NCI-H345 treated with DMSO at 0.1 percent for 48 hours (cell line): ENCODE results near the gene CDH22.

ENCODE experiments used
- DNase-seq: peaks from one replicate; lab custom pipeline; 2025; ENCODE audit not compliant: unreplicated experiment; lab: John Stamatoyannopoulos, UW

The CDH22 gene

GRCh38 chr20:46249671-46250070 lies 58.6 kb downstream of the CDH22 start:
- no peak for DNase-seq

GRCh38 chr20:46246559-46246958 lies 61.7 kb downstream of the CDH22 start:
- DNase-seq = peak; percentile 64

- DNase-seq = no peak
These were observed 64.3 kb downstream of the CDH22 start for GRCh38 chr20:46243707-46244628.

- no peak for DNase-seq
These were observed 65.9 kb downstream of the CDH22 start for GRCh38 chr20:46242390-46242789.

GRCh38 chr20:46240881-46241280 lies 67.4 kb downstream of the CDH22 start:
- no peak for DNase-seq

GRCh38 chr20:46240065-46240464 lies 68.2 kb downstream of the CDH22 start:
- no peak for DNase-seq

GRCh38 chr20:46237736-46238135 lies 70.6 kb downstream of the CDH22 start:
- no peak for DNase-seq

GRCh38 chr20:46237227-46237626 lies 71.1 kb downstream of the CDH22 start:
- no peak for DNase-seq

- no peak for DNase-seq
These were observed 73.2 kb downstream of the CDH22 start for GRCh38 chr20:46235077-46235476.

GRCh38 chr20:46233701-46234100 lies 74.6 kb downstream of the CDH22 start:
- no peak for DNase-seq

GRCh38 chr20:46232539-46232938 lies 75.8 kb downstream of the CDH22 start:
- no peak for DNase-seq

GRCh38 chr20:46230801-46231282 lies 77.5 kb downstream of the CDH22 start:
- DNase-seq = no peak

GRCh38 chr20:46230106-46230491 lies 78.2 kb downstream of the CDH22 start:
- DNase-seq = no peak

- DNase-seq = no peak
These were observed 78.7 kb downstream of the CDH22 start for GRCh38 chr20:46229478-46230105.

- no peak for DNase-seq
These were observed 79.6 kb downstream of the CDH22 start for GRCh38 chr20:46228670-46229069.

GRCh38 chr20:46227272-46227767 lies 81.0 kb downstream of the CDH22 start:
- DNase-seq = no peak

GRCh38 chr20:46226602-46227001 lies 81.7 kb downstream of the CDH22 start:
- no peak for DNase-seq

GRCh38 chr20:46222521-46223007 lies 85.7 kb downstream of the CDH22 start:
- DNase-seq = peak; percentile 30

GRCh38 chr20:46221256-46221833 lies 87.0 kb downstream of the CDH22 start:
- no peak for DNase-seq

GRCh38 chr20:46220455-46221207 lies 87.7 kb downstream of the CDH22 start:
- peak; percentile 97 for DNase-seq

- no peak for DNase-seq
These were observed 88.4 kb downstream of the CDH22 start for GRCh38 chr20:46219920-46220319.
